Measurements from ENCODE around the gene MRPS22. TPM values are rescaled to one million over a fixed set of nuclear protein-coding genes. Genes with fewer than 3 reads are reported as not detected.

The MRPS22 gene
- total and polyA plus RNA-seq, 9 of the 15 experiments (the other 6 are each of a cell fraction or from before 2014, with no cell fraction given): 148 to 397 (median 229) TPM

DNA sequence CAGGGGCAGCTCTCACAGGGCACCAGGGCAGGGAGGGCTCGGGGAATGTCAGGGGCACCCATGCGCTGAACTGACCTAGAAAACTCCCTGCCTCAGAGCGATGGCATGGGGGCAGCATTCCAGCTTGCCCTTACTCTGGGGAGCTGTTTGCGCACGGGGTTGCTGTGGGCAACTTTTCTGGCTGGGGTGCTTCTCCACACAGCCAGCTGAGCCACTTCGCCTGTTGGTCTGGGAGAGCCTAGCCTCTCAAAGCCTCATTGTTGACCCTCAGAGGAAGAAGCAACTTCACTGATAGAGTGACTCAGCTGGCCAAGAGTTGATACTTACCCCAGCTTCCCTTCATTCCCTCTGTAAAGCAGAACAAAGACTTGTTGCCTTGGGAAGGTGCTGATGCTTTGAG lies 42.6 kb upstream of the MRPS22 start (continued):
- no peak for TF ChIP-seq ZKSCAN3 (CRISPR knock-in tag; IDR thresholded peaks at IDR 0.05)
- TF ChIP-seq, protein P1, sequence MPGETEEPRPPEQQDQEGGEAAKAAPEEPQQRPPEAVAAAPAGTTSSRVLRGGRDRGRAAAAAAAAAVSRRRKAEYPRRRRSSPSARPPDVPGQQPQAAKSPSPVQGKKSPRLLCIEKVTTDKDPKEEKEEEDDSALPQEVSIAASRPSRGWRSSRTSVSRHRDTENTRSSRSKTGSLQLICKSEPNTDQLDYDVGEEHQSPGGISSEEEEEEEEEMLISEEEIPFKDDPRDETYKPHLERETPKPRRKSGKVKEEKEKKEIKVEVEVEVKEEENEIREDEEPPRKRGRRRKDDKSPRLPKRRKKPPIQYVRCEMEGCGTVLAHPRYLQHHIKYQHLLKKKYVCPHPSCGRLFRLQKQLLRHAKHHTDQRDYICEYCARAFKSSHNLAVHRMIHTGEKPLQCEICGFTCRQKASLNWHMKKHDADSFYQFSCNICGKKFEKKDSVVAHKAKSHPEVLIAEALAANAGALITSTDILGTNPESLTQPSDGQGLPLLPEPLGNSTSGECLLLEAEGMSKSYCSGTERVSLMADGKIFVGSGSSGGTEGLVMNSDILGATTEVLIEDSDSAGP (CRISPR knock-in tag; IDR thresholded peaks at IDR 0.05): no peak
- TF ChIP-seq POLR2G (IDR thresholded peaks at IDR 0.05; ENCODE audit: low read depth, low read length): no peak
- no peak for TF ChIP-seq ETV1 (tag; conservative IDR thresholded peaks at IDR 0.05; ENCODE audit: low read depth)
- no peak for TF ChIP-seq NONO (IDR thresholded peaks at IDR 0.05; ENCODE audit: low read depth in 2 of 2, low read length in 1 of 2)
- TF ChIP-seq EHMT2 (IDR thresholded peaks at IDR 0.05): no peak
- TF ChIP-seq ZNF551 (CRISPR knock-in tag; IDR thresholded peaks at IDR 0.05): no peak
- TF ChIP-seq KLF10 (CRISPR knock-in tag; IDR thresholded peaks at IDR 0.05): no peak
- TF ChIP-seq ZNF592 (IDR thresholded peaks at IDR 0.05): peak; percentile 62; the same call in 1 of the 2 replicates
- TF ChIP-seq ILK (tag; IDR thresholded peaks at IDR 0.05; ENCODE audit: borderline replicate concordance, low read depth): no peak
- no peak for TF ChIP-seq SRSF1 (IDR thresholded peaks at IDR 0.05; ENCODE audit: low read depth, low read length)
- no peak for TF ChIP-seq SREBF1 (IDR thresholded peaks at IDR 0.05; ENCODE audit: borderline replicate concordance, low read depth, low read length)
- TF ChIP-seq ZNF717 (CRISPR knock-in tag; IDR thresholded peaks at IDR 0.05): no peak
- TF ChIP-seq TAF9B (IDR thresholded peaks at IDR 0.05; ENCODE audit: partially characterized antibody): no peak
- TF ChIP-seq SIN3A (IDR thresholded peaks at IDR 0.05; ENCODE audit: borderline replicate concordance in 2 of 2, control insufficient read depth in 1 of 2, low read depth in 2 of 2, low read length in 2 of 2): no peak
- TF ChIP-seq HNRNPH1 (optimal IDR thresholded peaks at IDR 0.05; ENCODE audit: low read depth, low read length): no peak
- TF ChIP-seq NRF1 (conservative IDR thresholded peaks at IDR 0.05 in 1 of 2, IDR thresholded peaks at IDR 0.05 in 1 of 2): no peak
- no peak for TF ChIP-seq THAP12 (CRISPR knock-in tag; IDR thresholded peaks at IDR 0.05)
- no peak for TF ChIP-seq FOXJ3 (CRISPR knock-in tag; IDR thresholded peaks at IDR 0.05)
- 0 out of 2 replicates have a peak, but pooled peaks have one; percentile 25 for TF ChIP-seq ZNF212 (CRISPR knock-in tag; IDR thresholded peaks at IDR 0.05)
- no peak for TF ChIP-seq FOXA3 (CRISPR knock-in tag; conservative IDR thresholded peaks at IDR 0.05 in 1 of 2, IDR thresholded peaks at IDR 0.05 in 1 of 2)
